Vagina (tissue), 2 donors: ENCODE results near the gene THEM5. TPM values are rescaled to one million over a fixed set of nuclear protein-coding genes. Genes with fewer than 3 reads are reported as not detected.
A peak's percentile ranks its signal among the peaks of the same experiment; 100 is the strongest.

ENCODE experiments used
- DNase-seq, 2 donors: peaks; one replicate each; pipeline ENCODE4 v3.0.0-alpha.2; 2017; ENCODE audit errors: extremely low spot score in 2 of 2
- H3K27ac ChIP-seq: fragments of 200-600 bp; sonication (generic); one replicate; pipeline ENCODE4 v1.5.1; 2019
- H3K27me3 ChIP-seq: fragments of 200-600 bp; sonication (generic); one replicate; pipeline ENCODE4 v1.5.1; 2019
- H3K36me3 ChIP-seq, 2 donors: fragments of 200-600 bp; sonication (generic); one replicate each; pipeline ENCODE4 v1.5.1; 2017 to 2019
- H3K4me1 ChIP-seq: fragments of 200-600 bp; sonication (generic); one replicate; pipeline ENCODE4 v1.5.1; 2019
- H3K4me3 ChIP-seq, 2 donors: fragments of 200-600 bp; sonication (generic); 1 replicate in 1 of 2; 2 replicates in 1 of 2; pipeline ENCODE4 v1.5.1; 2016 to 2019
- H3K9me3 ChIP-seq: fragments of 200-600 bp; sonication (generic); one replicate; pipeline ENCODE4 v1.5.1; 2019
- CTCF ChIP-seq, 3 experiments: fragments of 450-650 bp in 2 of 3; fragments of 200-600 bp in 1 of 3; sonication (generic) in 1 of 3; IDR thresholded peaks; one replicate each; pipeline ENCODE4 v1.5.1; 2017 to 2019; ENCODE audit warnings: antibody characterized with exemption in 3 of 3, mild to moderate bottlenecking in 2 of 3, moderate library complexity in 2 of 3
- POLR2A ChIP-seq, 2 donors: fragments of 450-650 bp; IDR thresholded peaks; one replicate each; pipeline ENCODE4 v1.6.1; 2017; ENCODE audit warnings: antibody characterized with exemption in 2 of 2, mild to moderate bottlenecking in 2 of 2, moderate library complexity in 2 of 2
- POLR2AphosphoS5 ChIP-seq, 2 donors: sonication (generic); formaldehyde crosslinking; IDR thresholded peaks; one replicate each; pipeline ENCODE4 v1.9.0; 2017; ENCODE audit warnings: antibody characterized with exemption in 2 of 2, mild to moderate bottlenecking in 2 of 2, low read depth in 1 of 2; ENCODE audit not compliant: insufficient read depth in 1 of 2
- intact Hi-C: fragments of 100-400 bp; cut with DNase I; formaldehyde crosslinking; loops from one replicate; pipeline ENCODE4 v1.15.1; 2023
- total RNA-seq: library from RNA; depleted of rRNA; stranded (reverse); fragments of >200 nt; gene quantifications from one replicate; pipeline ENCODE4 v1.2.3, GENCODE V29; 2016

THEM5 gene
- total RNA-seq, 1 donor from 2014 or later: 0.98 TPM

- H3K27me3 ChIP-seq: no peaks in the 10 kb centered on the region
- intact Hi-C loops: no loop called here
- H3K9me3 ChIP-seq: no peaks in the 10 kb centered on the region
- H3K36me3 ChIP-seq: no peaks in the 10 kb centered on the region
- peaks cover 26% of the 10 kb centered on the region for H3K4me1 ChIP-seq
- peak within 1 kb of the TSS; percentile 39 for H3K27ac ChIP-seq
- no peak for DNase-seq
- no peak for TF ChIP-seq POLR2A (IDR thresholded peaks at IDR 0.05)
- peak in 1 of 2 donors; percentile 65 for TF ChIP-seq POLR2AphosphoS5 (IDR thresholded peaks at IDR 0.05; ENCODE audit: insufficient read depth in 1 of 2, low read depth in 1 of 2)
- TF ChIP-seq CTCF (IDR thresholded peaks at IDR 0.05): no peak
- H3K4me3 ChIP-seq: peak within 1 kb of the TSS; percentile 34 to 51
Observed at GRCh38 chr1:151839457-151840403, 13.8 kb downstream of the THEM5 start, which contains the start of gene C2CD4D. Gene C2CD4D (minus strand): TSS chr1:151839820. CDS start chr1:151838989, 831 bp downstream.

GRCh38 chr1:151839082-151839412 lies 14.5 kb downstream of the THEM5 start:
- Histone ChIP-seq H3K4me3 (peak overlapping the region; percentile 34 to 51), H3K9me3 (no peaks in the 10 kb centered on the region), H3K36me3 (no peaks in the 10 kb centered on the region), H3K27me3 (no peaks in the 10 kb centered on the region), H3K4me1 (peaks cover 26% of the 10 kb centered on the region), H3K27ac (peak overlapping the region; percentile 39)
- TF ChIP-seq POLR2AphosphoS5 (IDR thresholded peaks at IDR 0.05; ENCODE audit: insufficient read depth in 1 of 2, low read depth in 1 of 2): no peak
- no peak for TF ChIP-seq CTCF (IDR thresholded peaks at IDR 0.05)
- no peak for TF ChIP-seq POLR2A (IDR thresholded peaks at IDR 0.05)
- intact Hi-C loops: no loop called here
- no peak for DNase-seq

GRCh38 chr1:151838222-151839081 lies 15.1 kb downstream of the THEM5 start:
- no peaks in the 10 kb centered on the region for H3K27me3 ChIP-seq
- peaks cover 26% of the 10 kb centered on the region for H3K4me1 ChIP-seq
- DNase-seq: no peak
- H3K36me3 ChIP-seq: no peaks in the 10 kb centered on the region
- peak overlapping the region; percentile 34 to 51 for H3K4me3 ChIP-seq
- TF ChIP-seq POLR2AphosphoS5 (IDR thresholded peaks at IDR 0.05; ENCODE audit: insufficient read depth in 1 of 2, low read depth in 1 of 2): no peak
- TF ChIP-seq CTCF (IDR thresholded peaks at IDR 0.05): no peak
- TF ChIP-seq POLR2A (IDR thresholded peaks at IDR 0.05): no peak
- H3K27ac ChIP-seq: no peak overlapping the region
- intact Hi-C loops: no loop called here
- no peaks in the 10 kb centered on the region for H3K9me3 ChIP-seq

GRCh38 chr1:151837884-151838221 lies 15.7 kb downstream of the THEM5 start:
- H3K4me1 ChIP-seq: peaks cover 30% of the 10 kb centered on the region
- no peak overlapping the region for H3K27ac ChIP-seq
- no peaks in the 10 kb centered on the region for H3K36me3 ChIP-seq
- H3K27me3 ChIP-seq: no peaks in the 10 kb centered on the region
- H3K4me3 ChIP-seq: peak overlapping the region; percentile 34 to 51
- DNase-seq: no peak
- TF ChIP-seq POLR2AphosphoS5 (IDR thresholded peaks at IDR 0.05; ENCODE audit: insufficient read depth in 1 of 2, low read depth in 1 of 2) (no peak), POLR2A (IDR thresholded peaks at IDR 0.05) (no peak), CTCF (IDR thresholded peaks at IDR 0.05) (no peak)
- no peaks in the 10 kb centered on the region for H3K9me3 ChIP-seq
- intact Hi-C loops: no loop called here
